GM23248 (cell line): ENCODE data around the gene NPHP4. TPM values are rescaled to one million over a fixed set of nuclear protein-coding genes. Genes with fewer than 3 reads are reported as not detected.

Experiments
- DNase-seq: peaks from one replicate; pipeline ENCODE4 v3.0.0-alpha.2; 2015
- H2AFZ ChIP-seq: fragments of 200-600 bp; sonication (generic); 2 replicates; pipeline ENCODE4 v1.6.1; 2016; ENCODE audit warnings: antibody characterized with exemption
- H3F3A ChIP-seq: fragments of 200-600 bp; sonication (generic); 2 replicates; pipeline ENCODE4 v1.6.1; 2016; ENCODE audit warnings: mild to moderate bottlenecking, antibody characterized with exemption, mixed run types; ENCODE audit not compliant: insufficient read depth
- H3K27ac ChIP-seq: fragments of 200-600 bp; sonication (generic); 2 replicates; pipeline ENCODE4 v1.5.1; 2016; ENCODE audit warnings: mild to moderate bottlenecking
- H3K27me3 ChIP-seq: fragments of 200-600 bp; sonication (generic); replicated peaks from 2 replicates; pipeline ENCODE4 v1.6.1; 2016; ENCODE audit warnings: mild to moderate bottlenecking; ENCODE audit not compliant: insufficient read depth
- H3K36me3 ChIP-seq: fragments of 200-600 bp; sonication (generic); 2 replicates; pipeline ENCODE4 v1.6.1; 2016; ENCODE audit warnings: low read depth, mild to moderate bottlenecking
- H3K4me1 ChIP-seq: fragments of 200-600 bp; sonication (generic); 2 replicates; pipeline ENCODE4 v1.6.1; 2016; ENCODE audit warnings: mild to moderate bottlenecking; ENCODE audit not compliant: insufficient read depth
- H3K4me2 ChIP-seq: fragments of 200-600 bp; sonication (generic); one replicate; pipeline ENCODE4 v1.6.1; 2016; ENCODE audit warnings: mild to moderate bottlenecking; ENCODE audit not compliant: unreplicated experiment
- H3K4me3 ChIP-seq: fragments of 200-600 bp; sonication (generic); 2 replicates; pipeline ENCODE4 v1.5.1; 2016; ENCODE audit warnings: mild to moderate bottlenecking
- H3K79me2 ChIP-seq: fragments of 200-600 bp; sonication (generic); 2 replicates; pipeline ENCODE4 v1.6.1; 2016; ENCODE audit warnings: mild to moderate bottlenecking; ENCODE audit not compliant: insufficient read depth
- H3K9ac ChIP-seq: fragments of 200-600 bp; sonication (generic); 2 replicates; pipeline ENCODE4 v1.6.1; 2016; ENCODE audit warnings: mild to moderate bottlenecking
- H3K9me2 ChIP-seq: fragments of 200-600 bp; sonication (generic); 2 replicates; pipeline ENCODE4 v1.6.1; 2016; ENCODE audit warnings: mixed run types, mild to moderate bottlenecking, moderate library complexity; ENCODE audit not compliant: insufficient read depth
- H3K9me3 ChIP-seq: fragments of 200-600 bp; sonication (generic); one replicate; pipeline ENCODE4 v1.6.1; 2017; ENCODE audit warnings: low read depth
- H4K20me1 ChIP-seq: fragments of 200-600 bp; sonication (generic); 2 replicates; pipeline ENCODE4 v1.6.0; 2016; ENCODE audit not compliant: insufficient read depth
- EZH2 ChIP-seq: fragments of 200-600 bp; sonication (generic); IDR thresholded peaks from 2 replicates; pipeline ENCODE4 v1.6.1; 2018; ENCODE audit warnings: antibody characterized with exemption, mild to moderate bottlenecking; ENCODE audit not compliant: insufficient read depth, poor library complexity, severe bottlenecking
- EZH2phosphoT487 ChIP-seq: fragments of 200-600 bp; sonication (generic); IDR thresholded peaks from 2 replicates; pipeline ENCODE4 v1.6.1; 2018; ENCODE audit warnings: antibody characterized with exemption, moderate library complexity, mild to moderate bottlenecking, low read depth; ENCODE audit not compliant: insufficient read depth
- WGBS, 2 experiments: methylation state at CpG; one replicate each; pipeline ENCODE4 v1.1.6; 2015 to 2017; ENCODE audit warnings: low lambda C conversion rate in 2 of 2, low coverage in 1 of 2; ENCODE audit errors: missing lambda C conversion rate in 2 of 2; 5-methylcytosine and 5-hydroxymethylcytosine counted together
- in situ Hi-C: fragments of 300-500 bp; cut with MboI; formaldehyde crosslinking; loops from 2 replicates; pipeline ENCODE4 v1.15.0; 2020
- polyA plus RNA-seq: library from polyadenylated mRNA; unstranded; fragments of >200 nt; fragmentation: Nextera tagmentation; extraction: Ambion mirVana; gene quantifications from 2 replicates; pipeline ENCODE4 v1.2.1, GENCODE V29; 2016
- total RNA-seq: library from RNA; depleted of rRNA; stranded (reverse); fragments of >200 nt; shearing (Covaris generic); gene quantifications from 2 replicates; pipeline ENCODE4 v1.2.3, GENCODE V29; 2014

NPHP4 gene
- total and polyA plus RNA-seq, 2 experiments from 2014 or later: 4.0 to 4.2 TPM

DNA sequence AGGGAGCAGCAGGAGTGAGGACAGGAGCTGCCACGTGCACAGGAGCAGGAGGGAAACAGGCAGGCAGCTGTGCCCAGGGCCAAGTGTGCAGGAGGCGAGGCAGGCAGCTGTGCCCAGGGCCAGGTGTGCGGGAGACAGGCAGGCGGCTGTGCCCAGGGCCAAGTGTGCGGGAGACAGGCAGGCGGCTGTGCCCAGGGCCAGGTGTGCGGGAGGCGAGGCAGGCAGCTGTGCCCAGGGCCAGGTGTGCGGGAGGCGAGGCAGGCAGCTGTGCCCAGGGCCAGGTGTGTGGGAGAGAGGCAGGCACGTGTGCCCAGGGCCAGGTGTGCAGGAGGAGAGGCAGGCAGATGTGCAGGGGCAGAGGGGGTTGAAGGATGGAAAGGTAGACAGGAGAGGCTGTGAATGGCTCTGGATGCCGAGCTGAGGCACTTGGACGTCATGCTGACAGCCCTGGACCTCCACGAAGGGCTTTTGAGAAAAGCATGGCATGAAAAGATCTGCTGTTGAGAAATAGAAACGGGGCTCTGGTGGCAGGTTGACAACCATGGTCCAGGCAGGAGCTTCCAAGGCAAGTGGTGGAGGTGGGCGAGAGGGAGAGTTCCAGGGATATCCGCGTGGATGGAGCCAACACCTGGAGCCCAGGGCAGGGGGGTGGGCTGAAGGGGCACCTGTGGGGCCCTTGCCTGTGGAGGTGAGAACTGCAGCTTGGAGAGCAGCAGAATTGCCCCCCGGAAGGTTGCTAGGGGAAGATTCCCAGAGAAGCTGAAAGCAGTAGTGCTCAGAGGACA lies 19.1 kb upstream of the NPHP4 start:
- no peaks in the 10 kb centered on the region for H3K9me2 ChIP-seq
- no peaks in the 10 kb centered on the region for H3K36me3 ChIP-seq
- H3K9me3 ChIP-seq: no peaks in the 10 kb centered on the region
- TF ChIP-seq EZH2 (no peak), EZH2phosphoT487 (no peak)
- in situ Hi-C loops: no loop called here
- H3K4me3 ChIP-seq: no peak overlapping the region
- H3K27me3 ChIP-seq: no peaks in the 10 kb centered on the region
- H3K9ac ChIP-seq: no peak overlapping the region
- H4K20me1 ChIP-seq: no peaks in the 10 kb centered on the region
- no peak for DNase-seq
- H3K4me2 ChIP-seq: no peak overlapping the region
- no peak overlapping the region for H3K27ac ChIP-seq
- H3F3A ChIP-seq: no peaks in the 10 kb centered on the region
- 87 to 91% methylated on average over 12 to 19 of the region's 19 CpGs for WGBS, 2 experiments
- no peak overlapping the region for H2AFZ ChIP-seq
- H3K79me2 ChIP-seq: no peaks in the 10 kb centered on the region
- H3K4me1 ChIP-seq: no peaks in the 10 kb centered on the region

DNA sequence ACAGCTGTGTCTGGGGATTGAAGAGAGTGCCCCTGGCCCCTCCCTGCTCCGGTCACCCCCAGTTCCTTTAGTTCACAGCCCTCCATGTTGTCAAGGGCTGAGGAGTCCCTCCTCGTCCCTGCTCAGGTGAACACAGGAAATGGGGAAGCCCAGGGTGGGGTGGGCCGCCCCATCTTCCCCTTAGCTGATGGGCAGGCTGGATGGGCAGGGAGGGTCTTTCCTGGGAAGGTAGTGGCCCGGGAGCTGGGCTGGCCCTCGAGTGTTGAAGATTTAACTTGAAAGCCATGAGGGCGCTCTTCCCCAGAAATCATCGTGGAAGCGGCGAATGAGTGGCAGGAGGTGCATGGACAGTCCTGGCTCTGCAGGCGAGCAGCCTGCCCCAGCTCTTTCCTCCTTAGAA lies 18.3 kb upstream of the NPHP4 start:
- Histone ChIP-seq H3K27me3 (no peaks in the 10 kb centered on the region), H3K9ac (no peak overlapping the region), H3K36me3 (no peaks in the 10 kb centered on the region), H3K4me3 (no peak overlapping the region), H2AFZ (no peak overlapping the region), H3K79me2 (no peaks in the 10 kb centered on the region), H3K4me1 (no peaks in the 10 kb centered on the region), H3K9me3 (no peaks in the 10 kb centered on the region), H3K9me2 (no peaks in the 10 kb centered on the region), H3K27ac (no peak overlapping the region), H3K4me2 (no peak overlapping the region), H4K20me1 (no peaks in the 10 kb centered on the region), H3F3A (no peaks in the 10 kb centered on the region)
- WGBS, 2 experiments: 79 to 85% methylated on average over 9 to 10 of the region's 10 CpGs
- TF ChIP-seq EZH2 (no peak), EZH2phosphoT487 (no peak)
- DNase-seq: no peak
- in situ Hi-C loops: no loop called here

DNA sequence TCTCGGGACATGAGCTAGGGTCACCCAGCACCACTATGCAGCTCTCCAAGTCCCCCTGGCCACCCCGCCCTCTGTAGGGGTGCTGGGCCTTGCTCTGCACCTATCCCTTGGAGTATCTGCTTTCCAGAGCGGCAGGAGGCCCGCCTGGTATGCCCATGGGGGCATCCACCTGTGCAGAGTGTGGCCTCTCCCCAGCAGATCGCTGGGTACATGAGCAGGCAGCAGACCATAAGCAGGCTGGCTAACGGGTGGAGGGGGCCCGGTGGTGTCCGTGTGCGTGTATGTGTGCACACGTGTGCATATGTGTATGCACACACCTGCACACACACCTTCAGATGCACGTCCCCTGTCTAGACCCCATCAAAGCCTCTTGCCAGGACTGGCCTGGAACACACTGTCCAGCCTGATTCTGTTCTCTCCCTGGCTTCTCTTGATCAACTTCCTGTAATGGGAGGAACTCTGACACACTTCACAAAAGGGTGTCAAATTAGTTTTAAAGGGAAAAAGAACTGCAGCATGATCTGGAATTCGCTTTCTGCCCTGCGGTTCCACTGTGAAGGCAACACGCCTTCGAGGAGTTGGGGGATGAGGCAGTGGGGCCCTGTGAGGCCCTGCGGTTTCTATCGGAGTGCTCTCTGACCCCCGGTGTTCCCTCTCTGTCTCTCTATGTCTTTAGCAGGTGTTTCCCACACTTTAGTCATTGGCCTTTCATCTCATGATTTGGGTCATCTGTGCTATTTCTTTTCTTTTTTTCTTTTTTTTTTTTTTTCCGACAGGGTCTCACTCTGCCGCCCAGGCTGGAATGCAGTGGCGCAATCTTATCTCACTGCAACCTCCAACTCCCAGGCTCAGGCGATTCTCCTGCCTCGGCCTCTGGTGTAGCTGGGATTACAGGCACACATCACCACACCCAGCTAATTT lies 17.2 kb upstream of the NPHP4 start:
- in situ Hi-C loops: no loop called here
- no peak for DNase-seq
- H3K4me1 ChIP-seq: no peaks in the 10 kb centered on the region
- no peak overlapping the region for H3K4me3 ChIP-seq
- H3K36me3 ChIP-seq: no peaks in the 10 kb centered on the region
- no peak overlapping the region for H2AFZ ChIP-seq
- H4K20me1 ChIP-seq: no peaks in the 10 kb centered on the region
- H3K9me3 ChIP-seq: no peaks in the 10 kb centered on the region
- no peak overlapping the region for H3K27ac ChIP-seq
- H3K79me2 ChIP-seq: no peaks in the 10 kb centered on the region
- no peaks in the 10 kb centered on the region for H3K9me2 ChIP-seq
- H3F3A ChIP-seq: no peaks in the 10 kb centered on the region
- no peaks in the 10 kb centered on the region for H3K27me3 ChIP-seq
- TF ChIP-seq EZH2: no peak
- TF ChIP-seq EZH2phosphoT487: no peak
- H3K9ac ChIP-seq: no peak overlapping the region
- 85% methylated on average over 20 to 23 of the region's 23 CpGs for WGBS, 2 experiments
- H3K4me2 ChIP-seq: no peak overlapping the region

DNA sequence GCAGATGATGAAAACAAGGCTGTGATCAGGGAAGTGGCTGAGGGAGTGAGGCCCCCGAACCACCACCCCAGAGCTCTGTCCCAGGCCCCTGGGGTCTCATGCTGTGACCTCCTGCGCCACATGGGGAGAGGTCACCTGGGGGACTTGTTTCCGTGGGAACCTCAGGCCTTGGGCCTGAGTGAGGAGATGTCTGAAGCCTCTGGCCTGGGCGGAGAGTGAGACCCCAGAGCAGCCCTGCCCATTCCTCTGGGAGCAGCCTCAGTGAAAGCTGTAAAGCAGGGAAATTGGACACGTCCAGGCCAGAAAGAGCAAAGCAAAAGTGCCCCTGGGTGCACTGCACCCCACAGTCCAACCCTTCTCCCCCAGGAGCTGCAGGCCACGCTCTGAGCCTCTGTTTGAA lies 16.5 kb upstream of the NPHP4 start:
- Histone ChIP-seq H3F3A (no peaks in the 10 kb centered on the region), H3K9me2 (no peaks in the 10 kb centered on the region), H3K9ac (no peak overlapping the region), H2AFZ (no peak overlapping the region), H3K79me2 (no peaks in the 10 kb centered on the region), H4K20me1 (no peaks in the 10 kb centered on the region), H3K27me3 (no peaks in the 10 kb centered on the region), H3K4me1 (no peaks in the 10 kb centered on the region), H3K4me2 (no peak overlapping the region), H3K27ac (no peak overlapping the region), H3K9me3 (no peaks in the 10 kb centered on the region), H3K36me3 (no peaks in the 10 kb centered on the region), H3K4me3 (no peak overlapping the region)
- 71 to 87% methylated on average over 5 to 6 of the region's 6 CpGs for WGBS, 2 experiments
- DNase-seq: no peak
- TF ChIP-seq EZH2 (no peak), EZH2phosphoT487 (no peak)
- in situ Hi-C loops: no loop called here
